HUES48 (cell line): ENCODE results near the gene ANK2.
"Not testable (repeated sequence)": the region's sequence is repeated elsewhere in the genome, so short reads cannot be mapped to it uniquely, and the experiment has no call there.

Experiments
- H3K27ac ChIP-seq: one replicate; pipeline ENCODE4 v1.7.0; 2013; ENCODE audit warnings: low read depth, low read length, inconsistent platforms
- H3K27me3 ChIP-seq: 2 replicates; pipeline ENCODE4 v1.6.1; 2013; ENCODE audit warnings: mild to moderate bottlenecking, low read length; ENCODE audit not compliant: control insufficient read depth, insufficient read depth
- H3K36me3 ChIP-seq: 2 replicates; pipeline ENCODE4 v1.6.1; 2013; ENCODE audit warnings: low read length; ENCODE audit not compliant: control insufficient read depth, insufficient read depth
- H3K4me1 ChIP-seq: 2 replicates; pipeline ENCODE4 v1.6.1; 2013; ENCODE audit warnings: mild to moderate bottlenecking, low read length; ENCODE audit not compliant: control insufficient read depth, insufficient read depth
- H3K4me3 ChIP-seq: 2 replicates; pipeline ENCODE4 v1.5.1; 2013; ENCODE audit warnings: mild to moderate bottlenecking, low read depth, low read length
- H3K9ac ChIP-seq: 2 replicates; pipeline ENCODE4 v1.6.1; 2013; ENCODE audit warnings: mild to moderate bottlenecking, low read depth, low read length, moderate library complexity
- H3K9me3 ChIP-seq: 2 replicates; pipeline ENCODE4 v1.6.1; 2013; ENCODE audit warnings: low read length; ENCODE audit not compliant: control insufficient read depth, insufficient read depth

The ANK2 gene

GRCh38 chr4:113170805-113171468 is 121.5 kb downstream of the ANK2 start:
- H3K4me1 ChIP-seq, result peaks cover 24% of the 10 kb centered on the region
- H3K36me3 ChIP-seq, result peaks cover 3% of the 10 kb centered on the region; the same call in 1 of the 2 replicates
- H3K9me3 ChIP-seq, result no peaks in the 10 kb centered on the region
- no peak overlapping the region for H3K27ac ChIP-seq
- no peak overlapping the region for H3K9ac ChIP-seq
- H3K4me3 ChIP-seq, result no peak overlapping the region
- H3K27me3 ChIP-seq, result no peaks in the 10 kb centered on the region

GRCh38 chr4:113173126-113173792 is 123.8 kb downstream of the ANK2 start:
- Histone ChIP-seq H3K27me3 (no peaks in the 10 kb centered on the region), H3K9ac (no peak overlapping the region), H3K36me3 (peaks cover 4% of the 10 kb centered on the region; the same call in 1 of the 2 replicates), H3K4me3 (no peak overlapping the region), H3K4me1 (peaks cover 24% of the 10 kb centered on the region), H3K27ac (no peak overlapping the region), H3K9me3 (no peaks in the 10 kb centered on the region)

- H3K27ac ChIP-seq, result no peak overlapping the region
- H3K27me3 ChIP-seq, result no peaks in the 10 kb centered on the region
- H3K9me3 ChIP-seq, result no peaks in the 10 kb centered on the region
- peaks cover 18% of the 10 kb centered on the region for H3K4me1 ChIP-seq
- peaks cover 4% of the 10 kb centered on the region; the same call in 1 of the 2 replicates for H3K36me3 ChIP-seq
- no peak overlapping the region for H3K9ac ChIP-seq
- no peak overlapping the region for H3K4me3 ChIP-seq
Measured at GRCh38 chr4:113173793-113174264, 124.4 kb downstream of the ANK2 start.

DNA sequence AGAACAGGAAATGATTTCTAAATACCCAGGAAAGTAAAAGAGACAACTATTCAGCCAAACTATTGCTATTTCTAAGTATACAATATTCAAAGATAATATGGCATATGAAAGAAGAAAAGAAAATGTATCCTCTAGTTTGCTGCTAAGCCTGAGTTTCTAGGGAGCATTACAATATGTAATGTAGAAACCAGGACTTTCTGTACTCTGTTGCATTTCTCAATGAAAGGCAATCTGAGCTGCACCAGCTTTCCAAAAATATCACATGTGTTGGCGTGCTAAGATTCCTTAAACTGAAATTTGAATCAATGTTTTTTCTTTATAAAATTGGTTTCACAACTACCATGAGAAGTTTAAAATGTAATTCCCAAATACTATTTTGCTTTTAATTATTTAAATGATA is 129.6 kb downstream of the ANK2 start:
- Histone ChIP-seq H3K27ac (no peak overlapping the region), H3K9ac (no peak overlapping the region), H3K27me3 (no peaks in the 10 kb centered on the region), H3K36me3 (peaks cover 4% of the 10 kb centered on the region; the same call in 1 of the 2 replicates), H3K9me3 (no peaks in the 10 kb centered on the region), H3K4me3 (no peak overlapping the region), H3K4me1 (peaks cover 4% of the 10 kb centered on the region; the same call in 1 of the 2 replicates)

DNA sequence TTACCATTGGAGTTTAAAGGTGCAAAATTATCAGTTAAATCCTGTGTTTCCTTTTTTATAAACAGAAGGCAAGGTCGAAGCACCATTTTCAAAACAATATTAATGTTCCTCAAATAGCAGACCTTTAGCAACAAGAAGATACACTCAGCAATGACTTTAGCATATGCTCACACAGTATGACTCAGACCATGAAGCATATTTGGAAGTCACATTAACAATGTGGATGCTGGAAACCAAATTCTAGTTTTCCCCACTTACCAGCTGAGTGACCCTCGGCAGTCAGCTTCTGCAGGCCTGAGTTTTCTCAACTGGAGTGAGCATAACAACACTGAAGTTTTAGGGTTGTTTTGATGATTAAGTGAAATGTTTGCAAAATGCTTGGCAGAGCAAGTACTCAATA is 130.5 kb downstream of the ANK2 start:
- Histone ChIP-seq H3K27me3 (no peaks in the 10 kb centered on the region), H3K9ac (no peak overlapping the region), H3K9me3 (no peaks in the 10 kb centered on the region), H3K4me3 (no peak overlapping the region), H3K36me3 (0 out of 2 replicates have a peak, but pooled peaks cover 4% of the 10 kb centered on the region), H3K27ac (no peak overlapping the region), H3K4me1 (peaks cover 4% of the 10 kb centered on the region; the same call in 1 of the 2 replicates)

DNA sequence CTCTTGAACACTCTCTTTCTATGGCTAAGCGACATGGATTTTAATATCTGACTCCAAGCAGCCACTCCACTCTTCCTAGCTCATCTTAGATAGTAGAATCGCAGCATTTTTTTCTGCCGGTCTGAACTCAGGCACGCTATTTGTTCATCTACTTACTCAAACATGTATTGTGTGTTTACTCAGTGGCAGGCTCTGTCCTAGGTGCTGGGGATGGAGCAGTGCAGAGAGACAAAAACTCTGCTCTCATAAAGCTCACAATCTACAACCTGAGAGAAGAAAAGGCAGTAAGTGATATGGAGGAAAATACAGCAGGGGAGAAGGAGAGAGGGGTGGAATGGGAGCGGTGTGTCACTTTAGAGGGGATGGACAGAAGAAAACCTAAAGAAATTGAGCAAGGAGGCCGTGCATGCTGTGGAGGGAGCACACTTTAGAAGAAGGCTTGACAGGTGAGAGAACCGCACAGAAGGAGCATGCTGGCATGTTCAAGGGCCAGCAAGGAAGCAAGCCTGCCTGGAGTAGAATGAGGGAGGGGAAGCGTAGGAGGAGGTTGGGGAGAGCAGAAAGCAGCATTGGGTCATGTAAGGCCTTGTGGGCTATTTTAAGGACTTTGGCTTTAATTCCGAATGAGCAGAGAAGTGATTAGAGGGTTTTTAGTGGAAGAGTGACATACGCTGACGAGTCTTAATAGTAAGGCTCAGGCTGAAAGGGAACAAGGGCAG is 132.0 kb downstream of the ANK2 start:
- H3K4me1 ChIP-seq, result peaks cover 4% of the 10 kb centered on the region; the same call in 1 of the 2 replicates
- H3K9ac ChIP-seq, result no peak overlapping the region
- no peak overlapping the region for H3K27ac ChIP-seq
- H3K36me3 ChIP-seq, result no peaks in the 10 kb centered on the region
- no peaks in the 10 kb centered on the region for H3K9me3 ChIP-seq
- no peak overlapping the region for H3K4me3 ChIP-seq
- no peaks in the 10 kb centered on the region for H3K27me3 ChIP-seq

DNA sequence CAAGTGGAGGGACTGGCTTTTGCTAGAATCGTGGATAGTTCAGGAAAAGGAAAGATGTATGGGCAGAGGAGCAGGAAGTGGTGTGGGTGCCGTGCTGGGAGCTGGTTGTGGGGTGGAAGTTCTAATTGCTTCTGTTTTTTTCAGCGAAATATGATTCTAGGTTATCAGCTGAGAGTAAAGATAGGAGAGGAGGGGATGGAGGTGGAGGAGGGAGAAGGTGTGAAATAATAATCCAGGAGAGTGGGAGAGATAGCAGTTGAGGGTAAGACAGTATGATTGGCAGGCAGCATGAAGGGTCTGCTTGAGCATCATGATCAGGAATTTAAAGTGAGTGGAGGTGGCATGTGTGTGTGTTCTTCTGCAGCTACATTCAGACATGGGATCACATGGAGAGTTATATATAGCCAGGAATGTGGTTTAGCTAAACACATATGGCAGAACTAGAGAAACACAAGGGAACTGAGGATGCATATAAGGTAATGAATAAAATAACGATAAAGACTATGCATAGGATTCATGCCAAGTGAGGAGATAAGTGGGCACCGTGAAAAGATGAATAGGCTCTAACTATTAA is 133.7 kb downstream of the ANK2 start:
- H3K9me3 ChIP-seq, result no peaks in the 10 kb centered on the region

DNA sequence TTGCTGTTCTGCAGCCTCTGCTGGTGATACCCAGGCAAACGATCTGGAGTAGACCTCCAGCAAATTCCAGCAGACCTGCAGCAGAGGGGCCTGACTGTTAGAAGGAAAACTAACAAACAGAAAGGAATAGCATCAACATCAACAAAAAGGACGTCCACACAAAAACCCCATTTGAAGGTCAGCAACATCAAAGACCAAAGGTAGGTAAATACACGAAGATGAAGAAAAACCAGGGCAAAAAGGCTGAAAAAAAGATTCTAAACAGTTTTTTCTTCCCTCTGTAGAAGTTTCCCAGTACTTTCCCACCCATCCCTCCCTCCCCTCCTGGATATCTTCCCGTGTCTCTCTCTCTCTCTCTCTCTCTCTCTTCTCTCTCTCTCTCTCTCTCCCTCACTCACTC is 136.8 kb downstream of the ANK2 start:
- not testable (repeated sequence) for H3K9ac ChIP-seq, H3K4me3 ChIP-seq, H3K36me3 ChIP-seq, H3K27ac ChIP-seq, H3K9me3 ChIP-seq, H3K27me3 ChIP-seq
- peaks cover 23% of the 10 kb centered on the region; the same call in 1 of the 2 replicates for H3K4me1 ChIP-seq

More for the DNA sequence above, 133.7 kb downstream of the ANK2 start:
- H3K4me1 ChIP-seq, result peaks cover 16% of the 10 kb centered on the region; the same call in 1 of the 2 replicates
- no peaks in the 10 kb centered on the region for H3K36me3 ChIP-seq
- H3K27ac ChIP-seq, result no peak overlapping the region
- H3K27me3 ChIP-seq, result no peaks in the 10 kb centered on the region
- H3K9ac ChIP-seq, result no peak overlapping the region
- no peak overlapping the region for H3K4me3 ChIP-seq

- H3K27me3 ChIP-seq, result no peaks in the 10 kb centered on the region
- H3K36me3 ChIP-seq, result no peaks in the 10 kb centered on the region
- H3K27ac ChIP-seq, result no peak overlapping the region
- no peaks in the 10 kb centered on the region for H3K9me3 ChIP-seq
- H3K4me3 ChIP-seq, result no peak overlapping the region
- peaks cover 23% of the 10 kb centered on the region; the same call in 1 of the 2 replicates for H3K4me1 ChIP-seq
- H3K9ac ChIP-seq, result no peak overlapping the region
Measured at GRCh38 chr4:113186913-113187312, 137.5 kb downstream of the ANK2 start.

- H3K9ac ChIP-seq, result no peak overlapping the region
- no peak overlapping the region for H3K4me3 ChIP-seq
- H3K27me3 ChIP-seq, result no peaks in the 10 kb centered on the region
- H3K9me3 ChIP-seq, result no peaks in the 10 kb centered on the region
- H3K27ac ChIP-seq, result no peak overlapping the region
- H3K36me3 ChIP-seq, result no peaks in the 10 kb centered on the region
- H3K4me1 ChIP-seq, result peaks cover 23% of the 10 kb centered on the region; the same call in 1 of the 2 replicates
Measured at GRCh38 chr4:113187358-113187757, 137.9 kb downstream of the ANK2 start.
